ENCODE measurements around the gene TCF4. TPM values are rescaled to one million over a fixed set of nuclear protein-coding genes. Genes with fewer than 3 reads are reported as not detected.

Gene TCF4
- total RNA-seq, 6 experiments from 2014 or later: 50.4 to 71.1 (median 59.0) TPM

GRCh38 chr18:55246278-55246677, 341.7 kb downstream of the TCF4 start:
- H3K36me3 Mint-ChIP-seq (ENCODE audit: low read depth): peaks cover 24% of the 10 kb centered on the region
- no peak overlapping the region for H3K27ac Mint-ChIP-seq
- no peak overlapping the region for H3K4me3 Mint-ChIP-seq
- H3K4me1 Mint-ChIP-seq (ENCODE audit: low read depth): peaks cover 81% of the 10 kb centered on the region
- TF ChIP-seq, protein P1, sequence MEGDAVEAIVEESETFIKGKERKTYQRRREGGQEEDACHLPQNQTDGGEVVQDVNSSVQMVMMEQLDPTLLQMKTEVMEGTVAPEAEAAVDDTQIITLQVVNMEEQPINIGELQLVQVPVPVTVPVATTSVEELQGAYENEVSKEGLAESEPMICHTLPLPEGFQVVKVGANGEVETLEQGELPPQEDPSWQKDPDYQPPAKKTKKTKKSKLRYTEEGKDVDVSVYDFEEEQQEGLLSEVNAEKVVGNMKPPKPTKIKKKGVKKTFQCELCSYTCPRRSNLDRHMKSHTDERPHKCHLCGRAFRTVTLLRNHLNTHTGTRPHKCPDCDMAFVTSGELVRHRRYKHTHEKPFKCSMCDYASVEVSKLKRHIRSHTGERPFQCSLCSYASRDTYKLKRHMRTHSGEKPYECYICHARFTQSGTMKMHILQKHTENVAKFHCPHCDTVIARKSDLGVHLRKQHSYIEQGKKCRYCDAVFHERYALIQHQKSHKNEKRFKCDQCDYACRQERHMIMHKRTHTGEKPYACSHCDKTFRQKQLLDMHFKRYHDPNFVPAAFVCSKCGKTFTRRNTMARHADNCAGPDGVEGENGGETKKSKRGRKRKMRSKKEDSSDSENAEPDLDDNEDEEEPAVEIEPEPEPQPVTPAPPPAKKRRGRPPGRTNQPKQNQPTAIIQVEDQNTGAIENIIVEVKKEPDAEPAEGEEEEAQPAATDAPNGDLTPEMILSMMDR (IDR thresholded peaks at IDR 0.05): no peak
- no peaks in the 10 kb centered on the region for H3K9me3 Mint-ChIP-seq
- no peaks in the 10 kb centered on the region; the same call in 1 of the 2 replicates for H3K27me3 Mint-ChIP-seq (ENCODE audit: insufficient read depth)
- DNase-seq: no peak

GRCh38 chr18:55245211-55245614, 342.8 kb downstream of the TCF4 start:
- DNase-seq: peak; percentile 45
- Mint-ChIP-seq H3K4me3 (peak overlapping the region; percentile 80), H3K9me3 (no peaks in the 10 kb centered on the region), H3K4me1 (ENCODE audit: low read depth) (peaks cover 77% of the 10 kb centered on the region), H3K36me3 (ENCODE audit: low read depth) (peaks cover 24% of the 10 kb centered on the region), H3K27ac (peak overlapping the region; percentile 81), H3K27me3 (ENCODE audit: insufficient read depth) (no peaks in the 10 kb centered on the region; the same call in 1 of the 2 replicates)
- TF ChIP-seq, protein P1 (IDR thresholded peaks at IDR 0.05): no peak

- Mint-ChIP-seq H3K4me1 (ENCODE audit: low read depth) (peaks cover 72% of the 10 kb centered on the region), H3K36me3 (ENCODE audit: low read depth) (peaks cover 22% of the 10 kb centered on the region), H3K9me3 (no peaks in the 10 kb centered on the region), H3K27me3 (ENCODE audit: insufficient read depth) (no peaks in the 10 kb centered on the region; the same call in 1 of the 2 replicates), H3K27ac (peak overlapping the region; percentile 81), H3K4me3 (peak overlapping the region; percentile 80)
- DNase-seq: no peak
- TF ChIP-seq, protein P1 (IDR thresholded peaks at IDR 0.05): no peak
These were observed 343.4 kb downstream of the TCF4 start for GRCh38 chr18:55244546-55244945.

DNA sequence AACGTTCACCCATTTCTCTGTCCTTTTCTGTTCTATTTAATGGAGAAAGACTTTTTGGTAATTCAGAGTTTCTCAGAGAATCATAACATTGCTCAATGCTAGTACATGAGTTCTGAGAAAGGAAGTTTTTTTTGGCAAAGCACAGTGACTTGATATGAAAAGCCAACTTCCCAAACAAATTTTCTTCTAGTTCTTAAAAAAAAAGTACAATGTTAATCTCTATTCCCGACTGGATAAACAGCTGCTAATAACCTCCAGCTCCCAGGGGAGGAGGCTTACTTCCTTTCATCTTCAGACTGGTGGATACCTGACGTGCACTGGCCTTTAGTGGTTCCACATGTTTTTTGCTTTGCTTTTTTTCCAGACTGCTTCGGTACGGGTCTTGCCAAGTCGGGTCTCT, 344.1 kb downstream of the TCF4 start:
- Mint-ChIP-seq H3K27ac (peak overlapping the region; percentile 81), H3K4me3 (peak overlapping the region; percentile 52), H3K4me1 (ENCODE audit: low read depth) (peaks cover 65% of the 10 kb centered on the region), H3K9me3 (no peaks in the 10 kb centered on the region), H3K27me3 (ENCODE audit: insufficient read depth) (no peaks in the 10 kb centered on the region; the same call in 1 of the 2 replicates), H3K36me3 (ENCODE audit: low read depth) (peaks cover 19% of the 10 kb centered on the region)
- no peak for DNase-seq
- TF ChIP-seq, protein P1 (IDR thresholded peaks at IDR 0.05): no peak

DNA sequence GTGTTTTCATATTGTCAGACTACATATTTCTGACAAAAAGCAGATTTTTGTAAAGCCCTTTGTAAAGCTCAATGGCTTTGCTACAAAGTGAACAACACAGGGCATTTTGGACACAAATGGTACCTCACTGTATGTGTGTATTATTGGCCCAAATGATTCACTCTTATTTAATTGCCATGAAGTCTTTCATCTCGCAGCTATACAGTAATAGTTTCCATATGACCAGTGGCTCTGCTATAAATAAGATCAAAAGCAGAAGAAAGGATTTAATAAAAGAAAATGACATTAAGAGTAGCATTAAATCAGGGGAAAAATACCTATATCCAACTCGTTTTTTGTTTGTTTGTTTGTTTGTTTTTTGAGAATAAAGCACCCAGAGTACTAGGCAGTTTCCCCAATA, 344.7 kb downstream of the TCF4 start:
- H3K36me3 Mint-ChIP-seq (ENCODE audit: low read depth): peaks cover 24% of the 10 kb centered on the region
- peaks cover 61% of the 10 kb centered on the region for H3K4me1 Mint-ChIP-seq (ENCODE audit: low read depth)
- H3K27ac Mint-ChIP-seq: peak overlapping the region; percentile 81
- no peaks in the 10 kb centered on the region for H3K9me3 Mint-ChIP-seq
- TF ChIP-seq, protein P1 (IDR thresholded peaks at IDR 0.05): no peak
- H3K4me3 Mint-ChIP-seq: peak overlapping the region; percentile 52
- no peak for DNase-seq
- H3K27me3 Mint-ChIP-seq (ENCODE audit: insufficient read depth): no peaks in the 10 kb centered on the region; the same call in 1 of the 2 replicates

Data from HFFc6 (cell line).